Measurements from ENCODE around the gene CHST14.

Gene CHST14

GRCh38 chr15:40470423-40471104 is at the start of gene CHST14:
CHST14 (plus strand) TSS chr15:40470984; CDS start chr15:40471214, 230 bp downstream.
- DNase-seq: peak; percentile 23

- no peak for DNase-seq
These were observed 49.3 kb upstream of the CHST14 start for GRCh38 chr15:40421246-40422157.

DNA sequence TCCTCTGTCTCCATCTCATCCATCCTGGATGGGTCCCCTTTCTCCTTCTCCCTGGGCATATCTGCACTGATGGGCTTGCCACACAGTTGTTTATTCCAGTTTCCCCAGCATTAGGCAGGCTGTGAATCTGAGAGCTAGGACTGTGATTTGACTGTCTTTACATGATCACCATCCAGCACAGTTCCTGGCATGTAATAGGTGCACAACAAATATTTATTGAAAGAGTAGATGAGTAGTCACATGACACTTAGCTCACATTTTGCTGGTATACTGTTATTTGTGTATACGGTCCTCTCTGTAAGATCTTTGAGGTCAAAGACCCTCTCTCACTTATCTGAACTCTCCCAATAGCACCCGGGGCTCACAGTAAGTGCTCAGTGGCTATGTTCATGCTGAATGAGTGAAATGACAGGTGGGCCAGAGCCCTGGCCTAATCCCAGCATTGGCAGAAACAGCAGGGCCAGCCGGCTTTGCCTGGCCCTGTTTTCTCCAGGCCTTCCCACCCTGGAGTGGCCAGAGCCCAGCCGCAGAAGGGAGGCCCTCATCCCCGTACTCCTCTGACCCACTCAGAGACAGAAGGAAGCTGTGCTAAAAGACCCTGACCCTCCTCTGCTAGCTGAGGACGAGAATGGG is 46.2 kb upstream of the CHST14 start:
- DNase-seq: no peak

- DNase-seq: no peak
These were observed 45.1 kb upstream of the CHST14 start for GRCh38 chr15:40425681-40426080.

- no peak for DNase-seq
These were observed 43.6 kb upstream of the CHST14 start for GRCh38 chr15:40427188-40427587.

DNA sequence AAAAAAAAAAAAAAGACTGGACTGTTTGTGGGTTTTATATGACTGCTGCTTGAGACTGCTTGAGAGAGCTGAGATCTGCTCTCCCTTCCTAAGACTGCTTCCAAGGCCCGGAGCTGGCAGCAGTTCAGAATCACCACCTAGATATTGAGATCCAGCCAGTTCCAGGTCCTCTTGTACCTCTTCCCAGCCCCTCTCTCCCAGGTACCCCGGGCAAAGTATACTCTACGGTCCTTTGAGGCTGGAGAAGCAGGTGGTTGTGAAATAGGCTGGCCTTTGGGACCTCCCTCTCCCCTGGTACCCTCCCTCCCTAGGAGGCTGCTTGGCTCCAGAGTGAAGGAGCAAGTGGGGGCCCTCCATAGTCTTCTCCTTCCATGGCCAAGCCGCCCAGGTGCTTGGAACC is 42.6 kb upstream of the CHST14 start:
- no peak for DNase-seq

DNA sequence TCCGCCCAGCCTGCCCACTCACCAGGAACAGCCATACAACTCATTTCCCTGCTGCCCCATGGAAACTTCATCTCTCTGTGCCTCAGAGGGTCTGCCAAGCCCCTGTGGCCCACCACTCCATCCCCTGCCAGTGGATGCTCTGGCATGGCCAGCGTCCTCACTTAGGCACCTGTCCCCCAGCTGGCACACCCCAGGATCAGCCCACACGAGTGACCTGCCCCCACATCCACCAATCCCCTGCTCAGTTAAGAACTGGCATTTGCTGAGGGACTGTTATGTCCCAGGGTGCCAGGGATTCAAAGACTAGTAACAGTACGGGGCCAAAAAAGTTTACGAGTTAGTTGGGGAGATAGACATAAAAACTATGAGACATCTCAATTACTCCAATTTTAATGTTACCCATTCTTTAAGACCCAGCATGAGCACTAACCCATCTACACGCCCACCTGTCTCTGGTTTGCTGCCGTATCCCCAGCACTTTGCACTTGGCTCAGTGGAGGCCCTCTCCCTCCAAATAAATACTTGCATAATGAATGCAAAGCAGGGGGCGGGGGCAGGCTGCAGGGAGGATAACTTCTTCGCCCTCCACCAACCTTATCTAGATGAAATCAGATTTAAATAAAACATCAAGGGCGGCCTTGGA is 41.6 kb upstream of the CHST14 start:
- no peak for DNase-seq

DNA sequence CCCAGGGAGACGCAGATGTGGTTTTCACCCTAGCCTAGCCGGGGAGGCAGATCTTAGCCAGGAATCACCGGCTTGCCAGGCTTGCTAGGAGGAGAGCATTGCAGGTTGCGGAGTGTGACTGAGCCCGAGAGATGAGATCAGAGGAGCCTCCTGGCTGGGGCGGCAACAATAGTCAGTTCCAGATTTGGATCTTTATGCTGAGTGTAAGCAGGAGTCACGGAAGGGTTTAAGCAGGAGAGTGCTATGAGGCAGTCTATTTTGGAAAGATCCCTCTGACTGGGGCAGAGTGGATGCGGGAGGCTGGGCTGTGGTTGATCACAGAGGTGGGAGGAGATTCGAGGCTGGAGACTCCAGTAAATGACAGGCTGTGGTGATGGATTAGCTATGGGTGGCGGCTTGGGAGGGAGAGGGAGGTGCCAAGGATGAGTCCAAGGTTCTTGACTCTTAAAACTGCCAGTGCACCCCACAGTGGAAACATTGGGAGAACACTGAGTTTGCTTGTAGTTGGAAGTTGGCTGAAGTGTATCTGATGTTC is 40.4 kb upstream of the CHST14 start:
- DNase-seq: no peak

DNA sequence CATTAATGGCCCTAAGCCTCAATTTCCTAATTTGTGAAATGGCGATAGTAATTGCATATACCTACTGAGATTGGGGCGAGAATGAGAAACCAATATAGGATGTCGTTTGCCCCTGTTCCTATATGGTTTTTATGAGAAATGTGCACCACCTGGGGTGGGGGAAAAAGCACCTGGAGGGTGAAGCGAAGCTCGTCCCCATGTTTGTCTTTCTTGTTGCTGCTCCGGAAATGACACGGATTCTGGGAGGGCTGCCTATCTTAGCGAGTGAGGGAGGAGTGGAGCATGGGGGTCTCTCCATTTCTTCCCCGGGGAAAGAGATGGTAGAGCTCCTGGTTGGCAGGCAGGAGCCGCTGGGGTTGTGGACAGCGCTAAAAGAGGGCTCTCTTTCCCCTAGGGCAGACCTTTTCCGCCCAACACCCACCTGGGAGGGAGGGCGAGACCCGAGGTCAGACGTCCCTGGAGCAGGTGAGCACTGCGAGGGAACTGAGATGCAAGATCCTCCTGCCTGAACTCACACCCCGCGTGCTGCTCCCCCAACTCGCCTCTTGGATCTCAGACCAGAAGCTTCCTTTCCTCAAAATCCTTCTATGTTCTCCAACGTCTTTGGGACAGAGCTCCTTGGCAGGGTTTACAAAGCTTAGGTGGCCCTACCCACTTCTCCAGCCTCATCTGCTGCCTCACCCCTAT is 35.6 kb upstream of the CHST14 start:
- no peak for DNase-seq

DNA sequence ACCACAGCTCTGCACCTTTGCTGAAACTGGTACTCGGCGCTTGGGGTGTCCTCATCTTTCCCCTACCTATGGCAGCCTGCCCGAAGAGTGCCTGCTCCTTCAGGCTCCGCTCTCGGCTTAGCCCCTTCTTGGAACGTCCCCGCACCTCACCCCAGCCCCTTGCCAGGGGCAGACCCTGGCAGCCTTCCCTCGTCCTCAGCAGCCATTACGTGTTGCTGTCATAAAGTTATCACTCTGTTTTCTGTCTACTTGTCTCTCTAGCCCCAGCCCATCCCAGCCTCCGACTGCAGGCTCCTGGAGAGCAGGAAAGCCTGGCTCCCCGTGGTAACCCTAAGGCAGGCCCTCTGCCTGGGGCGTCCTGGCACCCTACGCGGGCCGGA is 35.1 kb upstream of the CHST14 start:
- no peak for DNase-seq

- DNase-seq: no peak
These were observed 34.5 kb upstream of the CHST14 start for GRCh38 chr15:40436116-40436891.

- no peak for DNase-seq
These were observed 33.7 kb upstream of the CHST14 start for GRCh38 chr15:40436892-40437751.

GRCh38 chr15:40437752-40438687 is 32.8 kb upstream of the CHST14 start:
- no peak for DNase-seq

DNA sequence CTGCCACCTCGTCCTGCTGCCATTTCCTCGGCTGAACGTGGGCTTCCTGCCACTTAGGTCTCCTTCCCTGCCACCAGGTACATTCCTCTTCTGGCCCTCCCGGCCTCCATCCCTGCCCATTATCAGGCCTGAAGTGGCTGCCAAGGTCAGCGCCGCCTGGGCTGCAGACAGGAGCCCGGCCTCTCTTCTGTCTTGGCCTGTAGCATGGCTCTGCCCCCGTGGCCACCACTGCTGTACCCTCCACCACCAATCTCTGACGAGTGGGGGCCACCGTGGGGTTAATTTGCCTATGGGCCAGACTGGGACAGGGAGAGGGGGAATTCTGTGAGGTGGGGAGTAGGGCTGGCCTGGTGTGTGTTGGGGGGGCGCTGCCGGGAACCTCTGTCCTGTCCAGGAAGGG is 32.1 kb upstream of the CHST14 start:
- DNase-seq: no peak

DNA sequence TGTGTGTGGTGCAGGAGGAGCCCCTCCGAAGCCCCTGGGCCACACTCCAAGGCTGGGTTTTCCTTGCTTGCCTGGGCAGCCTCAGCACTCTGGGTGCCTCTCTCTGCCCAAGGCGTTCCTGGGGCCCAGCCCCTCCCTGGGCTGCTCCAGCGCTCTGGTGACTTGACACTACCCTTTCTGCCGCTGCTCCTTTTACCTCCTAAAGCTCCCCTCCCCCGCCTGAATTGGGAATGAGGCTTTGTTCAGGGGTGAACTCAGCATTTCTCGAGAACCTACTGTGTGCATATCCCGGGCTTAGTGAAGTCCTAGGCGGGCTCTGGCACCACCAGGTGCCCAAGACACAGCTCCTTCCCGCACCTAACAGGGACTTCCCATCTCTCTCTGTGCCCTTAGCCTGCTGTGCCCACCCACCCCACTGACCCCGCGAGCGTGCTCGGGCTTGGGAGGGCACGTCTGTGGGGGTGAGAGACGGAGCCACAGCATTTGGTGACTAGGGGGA is 31.3 kb upstream of the CHST14 start:
- DNase-seq: no peak

DNA sequence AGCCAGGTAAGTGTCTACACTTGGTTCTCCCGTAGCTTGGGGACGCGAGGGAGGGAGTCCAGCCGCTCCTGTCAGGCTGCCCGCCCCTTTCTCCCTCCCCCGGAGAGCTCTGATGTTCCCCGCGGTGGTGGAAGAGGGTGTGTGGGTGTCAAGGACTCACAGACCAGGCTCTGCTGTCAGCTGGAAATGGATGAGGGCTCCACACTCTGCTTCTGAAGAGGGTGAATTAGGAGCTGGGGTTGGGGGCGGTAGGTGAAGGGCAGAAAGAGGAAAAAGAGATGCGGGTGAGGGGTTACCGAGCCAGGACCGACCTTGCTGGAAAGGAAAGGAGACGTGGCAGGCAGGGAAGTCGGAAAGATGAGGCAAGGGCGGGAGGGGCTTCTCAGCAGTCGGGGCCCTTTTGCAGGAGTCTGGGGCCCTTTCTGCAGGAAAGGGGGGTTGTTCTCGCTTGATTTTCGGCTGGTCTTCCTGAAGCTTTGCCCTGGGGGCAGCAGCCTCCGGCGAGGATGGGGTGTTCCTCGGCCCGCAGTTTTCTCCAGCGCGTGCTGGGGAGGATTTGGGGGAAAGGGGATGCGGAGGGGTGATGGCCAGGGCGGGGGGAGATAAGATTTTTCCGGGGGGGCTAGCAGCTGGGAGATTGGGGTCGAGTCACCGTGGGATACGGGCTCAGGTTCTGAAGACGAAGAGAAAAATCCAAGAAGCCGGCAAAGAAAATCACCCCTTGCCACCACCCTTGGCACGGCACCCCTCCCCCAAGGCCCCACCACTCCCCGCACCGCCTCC is 30.6 kb upstream of the CHST14 start:
- DNase-seq: no peak

- peak; percentile 89 for DNase-seq
These were observed 29.8 kb upstream of the CHST14 start, which contains the start of gene BAHD1 for GRCh38 chr15:40440743-40441564. BAHD1 (plus strand) TSS chr15:40440953; CDS start chr15:40458465, 17,512 bp downstream.

Measured in NCI-H1092 (cell line).